ENCODE data around the gene SCG2. TPM values are rescaled to one million over a fixed set of nuclear protein-coding genes. Genes with fewer than 3 reads are reported as not detected.

The SCG2 gene
- total RNA-seq, 1 experiment from 2014 or later: 19.8 TPM

GRCh38 chr2:223580951-223581350 is 21.2 kb downstream of the SCG2 start (continued):
- TF ChIP-seq MAX (IDR thresholded peaks at IDR 0.05) (no peak), CBX3 (IDR thresholded peaks at IDR 0.05; ENCODE audit: low read depth) (0 out of 2 replicates have a peak, but pooled peaks have one; percentile 21), EGR1 (IDR thresholded peaks at IDR 0.05; ENCODE audit: low read depth) (0 out of 2 replicates have a peak, but pooled peaks have one; percentile 19), ZFX (IDR thresholded peaks at IDR 0.05) (no peak), EZH2 (IDR thresholded peaks at IDR 0.05) (no peak), POLR2A (IDR thresholded peaks at IDR 0.05; ENCODE audit: borderline replicate concordance, extremely low read depth, insufficient read depth, insufficient read length) (no peak), SRF (IDR thresholded peaks at IDR 0.05; ENCODE audit: low read depth) (no peak), POLR2AphosphoS5 (IDR thresholded peaks at IDR 0.05; ENCODE audit: low read depth, low read length) (0 out of 2 replicates have a peak, but pooled peaks have one; percentile 17)

GRCh38 chr2:223578846-223579245 is 23.3 kb downstream of the SCG2 start:
- no TSS peak for BruUV-seq (replicated peaks)
- no peak overlapping the region; the same call in 1 of the 2 replicates for H3K4me2 ChIP-seq (ENCODE audit: low read length)
- no peak overlapping the region for H3K4me3 ChIP-seq (replicated peaks in 1 of 2; ENCODE audit: low read depth in 1 of 2, low read length in 2 of 2)
- H3K27ac ChIP-seq (ENCODE audit: low read depth, low read length): no peak overlapping the region
- H3K36me3 ChIP-seq (ENCODE audit: control insufficient read depth in 1 of 2, insufficient read depth in 2 of 2, low read length in 2 of 2): no peaks in the 10 kb centered on the region
- ChIA-PET POLR2A (no interaction called here), RAD21 (ENCODE audit: low non-redundant PET in 1 of 2, low total read pairs in 2 of 2, uncharacterized antibody in 2 of 2, unreplicated experiment in 2 of 2) (no interaction called here), CTCF (no interaction called here)
- intact Hi-C loops (cut with micrococcal nuclease): no loop called here
- no peak overlapping the region for H3K9ac ChIP-seq (ENCODE audit: low read length)
- no peaks in the 10 kb centered on the region for H3K9me2 ChIP-seq (ENCODE audit: insufficient read depth)
- H3K79me2 ChIP-seq (ENCODE audit: insufficient read depth, low read length): no peaks in the 10 kb centered on the region
- H2AFZ ChIP-seq (ENCODE audit: low read depth, low read length, poor library complexity, severe bottlenecking): no peak overlapping the region
- no peaks in the 10 kb centered on the region for H3K27me3 ChIP-seq (ENCODE audit: insufficient read depth, low read length)
- DNase-seq (ENCODE audit: low read depth, low spot score) (no peak), ATAC-seq (no peak)
- TF ChIP-seq REST (IDR thresholded peaks at IDR 0.05; ENCODE audit: low read depth) (no peak), RAD21 (IDR thresholded peaks at IDR 0.05; ENCODE audit: low read depth) (no peak), POLR2AphosphoS5 (IDR thresholded peaks at IDR 0.05; ENCODE audit: low read depth, low read length) (no peak), CBX3 (IDR thresholded peaks at IDR 0.05; ENCODE audit: low read depth) (no peak), JUND (IDR thresholded peaks at IDR 0.05) (0 out of 2 replicates have a peak, but pooled peaks have one; percentile 23), TCF7L2 (IDR thresholded peaks at IDR 0.05; ENCODE audit: borderline replicate concordance, extremely low read depth, insufficient read depth, insufficient read length) (no peak), FOSL1 (IDR thresholded peaks at IDR 0.05; ENCODE audit: low read depth) (peak; percentile 29; the same call in 1 of the 2 replicates), SP1 (IDR thresholded peaks at IDR 0.05; ENCODE audit: low read depth) (peak; percentile 52), ZFX (IDR thresholded peaks at IDR 0.05) (no peak), EZH2 (IDR thresholded peaks at IDR 0.05) (no peak), EGR1 (IDR thresholded peaks at IDR 0.05; ENCODE audit: low read depth) (no peak), MAX (IDR thresholded peaks at IDR 0.05) (0 out of 2 replicates have a peak, but pooled peaks have one; percentile 14), SRF (IDR thresholded peaks at IDR 0.05; ENCODE audit: low read depth) (no peak), ZNF274 (IDR thresholded peaks at IDR 0.05; ENCODE audit: low read depth, low read length) (no peak)
- H4K20me1 ChIP-seq (ENCODE audit: insufficient read depth): no peaks in the 10 kb centered on the region
- H3K9me3 ChIP-seq (ENCODE audit: control insufficient read depth in 1 of 2, insufficient read depth in 1 of 2, low read depth in 1 of 2, low read length in 2 of 2): no peaks in the 10 kb centered on the region
- H3K4me1 ChIP-seq (ENCODE audit: control insufficient read depth in 1 of 2, insufficient read depth in 2 of 2, low read length in 2 of 2): peaks cover 35 to 48% of the 10 kb centered on the region in 2 experiments
